ENCODE data around the gene DOCK4. TPM values are rescaled to one million over a fixed set of nuclear protein-coding genes. Genes with fewer than 3 reads are reported as not detected.

The DOCK4 gene
- total RNA-seq, 1 experiment from 2014 or later, result 4.9 TPM

DNA sequence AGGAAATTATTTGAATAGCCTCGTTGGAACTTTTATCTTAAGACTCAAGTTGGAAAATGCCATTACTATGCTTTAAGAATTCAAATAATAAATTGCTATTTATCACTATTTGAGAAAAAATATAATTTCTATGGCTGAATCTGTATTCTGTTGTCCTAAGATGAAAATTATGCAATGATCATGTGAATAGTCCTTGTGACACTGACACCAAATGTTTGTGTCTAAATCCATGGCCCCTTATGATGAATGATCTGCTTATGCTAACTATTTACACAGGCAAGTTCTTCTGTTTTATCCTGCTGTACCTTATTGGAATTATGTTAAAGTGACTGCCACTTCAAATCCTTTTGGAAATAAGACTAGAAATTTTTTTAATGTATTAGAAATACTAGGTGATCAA lies 208.7 kb downstream of the DOCK4 start:
- Histone ChIP-seq H4K91ac (ENCODE audit: insufficient read length, low read depth, low read length) (no peak overlapping the region), H3K79me2 (ENCODE audit: insufficient read depth, low read length) (no peaks in the 10 kb centered on the region), H3K23me2 (ENCODE audit: insufficient read length, low read depth, low read length, poor library complexity, severe bottlenecking) (no peaks in the 10 kb centered on the region), H2BK20ac (ENCODE audit: low read depth, low read length, poor library complexity, severe bottlenecking) (no peak overlapping the region), H3K4ac (ENCODE audit: low read depth, low read length) (no peak overlapping the region), H2BK5ac (ENCODE audit: insufficient read length, low read length) (no peak overlapping the region), H4K5ac (ENCODE audit: insufficient read length, low read depth, low read length) (no peak overlapping the region), H2BK120ac (ENCODE audit: low read depth, low read length, poor library complexity, severe bottlenecking) (no peak overlapping the region), H3K9ac (ENCODE audit: extremely low read depth, insufficient read length, low read length) (no peak overlapping the region), H3T11ph (ENCODE audit: low read length) (no peak overlapping the region), H3K4me1 (ENCODE audit: insufficient read depth, low read length) (no peaks in the 10 kb centered on the region), H3K4me2 (ENCODE audit: insufficient read depth, insufficient read length, low read length) (no peak overlapping the region), H3K9me3 (ENCODE audit: control insufficient read depth, low read depth, low read length) (no peaks in the 10 kb centered on the region), H3K27ac (ENCODE audit: insufficient read length, low read depth, low read length) (no peak overlapping the region), H2BK15ac (ENCODE audit: low read depth, low read length) (no peak overlapping the region), H3K14ac (ENCODE audit: insufficient read depth, low read length) (no peak overlapping the region), H3K18ac (ENCODE audit: insufficient read length, low read depth, low read length) (no peak overlapping the region), H3K56ac (ENCODE audit: insufficient read length, low read depth, low read length) (no peak overlapping the region), H3K23ac (ENCODE audit: insufficient read length, low read depth, low read length) (no peak overlapping the region), H4K20me1 (ENCODE audit: control insufficient read depth, insufficient read depth, insufficient read length) (no peaks in the 10 kb centered on the region), H2AFZ (ENCODE audit: low read length) (no peak overlapping the region), H2BK12ac (ENCODE audit: insufficient read length, low read depth, low read length) (no peak overlapping the region), H2AK5ac (ENCODE audit: insufficient read length, low read length) (no peak overlapping the region), H3K79me1 (ENCODE audit: insufficient read depth, low read depth, low read length, poor library complexity, severe bottlenecking) (no peaks in the 10 kb centered on the region), H4K8ac (replicated peaks; ENCODE audit: insufficient read length, low read depth, low read length) (no peak overlapping the region), H3K27me3 (ENCODE audit: insufficient read depth, low read length) (no peaks in the 10 kb centered on the region)
- no CpG with 5 or more reads among the region's 1 CpG for WGBS (ENCODE audit: extremely low coverage, insufficient read length, low lambda C conversion rate)
- H3K36me3 Mint-ChIP-seq (ENCODE audit: insufficient read depth in 1 of 3, low read depth in 3 of 3), result no peaks in the 10 kb centered on the region
- no peak for DNase-seq
- no peak overlapping the region for H3K4me3 Mint-ChIP-seq
- no peaks in the 10 kb centered on the region for H3K9me3 Mint-ChIP-seq
- H3K4me1 Mint-ChIP-seq, result peaks cover 7% of the 10 kb centered on the region in 2 experiments
- no peaks in the 10 kb centered on the region for H3K27me3 Mint-ChIP-seq (ENCODE audit: low read depth)
- TF ChIP-seq, protein P1, sequence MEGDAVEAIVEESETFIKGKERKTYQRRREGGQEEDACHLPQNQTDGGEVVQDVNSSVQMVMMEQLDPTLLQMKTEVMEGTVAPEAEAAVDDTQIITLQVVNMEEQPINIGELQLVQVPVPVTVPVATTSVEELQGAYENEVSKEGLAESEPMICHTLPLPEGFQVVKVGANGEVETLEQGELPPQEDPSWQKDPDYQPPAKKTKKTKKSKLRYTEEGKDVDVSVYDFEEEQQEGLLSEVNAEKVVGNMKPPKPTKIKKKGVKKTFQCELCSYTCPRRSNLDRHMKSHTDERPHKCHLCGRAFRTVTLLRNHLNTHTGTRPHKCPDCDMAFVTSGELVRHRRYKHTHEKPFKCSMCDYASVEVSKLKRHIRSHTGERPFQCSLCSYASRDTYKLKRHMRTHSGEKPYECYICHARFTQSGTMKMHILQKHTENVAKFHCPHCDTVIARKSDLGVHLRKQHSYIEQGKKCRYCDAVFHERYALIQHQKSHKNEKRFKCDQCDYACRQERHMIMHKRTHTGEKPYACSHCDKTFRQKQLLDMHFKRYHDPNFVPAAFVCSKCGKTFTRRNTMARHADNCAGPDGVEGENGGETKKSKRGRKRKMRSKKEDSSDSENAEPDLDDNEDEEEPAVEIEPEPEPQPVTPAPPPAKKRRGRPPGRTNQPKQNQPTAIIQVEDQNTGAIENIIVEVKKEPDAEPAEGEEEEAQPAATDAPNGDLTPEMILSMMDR (conservative IDR thresholded peaks at IDR 0.05), result no peak
- H3K27ac Mint-ChIP-seq, result no peak overlapping the region
